ENCODE data around the gene ZNF576.
"Not testable (repeated sequence)": the region's sequence is repeated elsewhere in the genome, so short reads cannot be mapped to it uniquely, and the experiment has no call there.

The ZNF576 gene

GRCh38 chr19:43628646-43629326 lies 32.4 kb downstream of the ZNF576 start:
- no peak for DNase-seq

- no peak for DNase-seq
Observed at GRCh38 chr19:43631491-43631890, 35.1 kb downstream of the ZNF576 start.

GRCh38 chr19:43633520-43633919 lies 37.1 kb downstream of the ZNF576 start:
- DNase-seq: no peak

DNA sequence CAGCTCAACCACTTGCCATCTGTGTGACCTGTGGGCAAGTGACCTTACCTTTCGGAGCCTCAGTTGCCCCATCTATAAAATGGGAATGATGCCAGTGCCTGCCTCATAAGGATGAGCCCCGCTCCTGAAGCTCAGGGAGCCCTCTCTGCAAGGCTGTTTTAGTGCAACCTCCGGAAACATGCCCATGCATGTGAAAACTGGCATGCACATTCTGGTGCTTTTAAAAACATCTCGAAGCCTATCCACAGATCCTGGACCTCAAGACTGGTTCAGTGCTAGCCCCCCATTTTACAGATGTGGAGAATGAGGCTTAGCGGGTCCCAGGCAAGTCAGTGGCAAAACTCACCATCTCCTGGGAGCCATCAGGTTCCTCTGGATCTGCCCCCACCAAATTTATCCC lies 37.7 kb downstream of the ZNF576 start:
- DNase-seq: no peak

GRCh38 chr19:43634506-43634871 lies 38.1 kb downstream of the ZNF576 start:
- no peak for DNase-seq

- no peak for DNase-seq
Observed at GRCh38 chr19:43634872-43635560, 38.6 kb downstream of the ZNF576 start.

- not testable (repeated sequence) for DNase-seq
Observed at GRCh38 chr19:43635561-43635940, 39.2 kb downstream of the ZNF576 start.

GRCh38 chr19:43636121-43636683 lies 39.8 kb downstream of the ZNF576 start:
- DNase-seq: no peak

DNA sequence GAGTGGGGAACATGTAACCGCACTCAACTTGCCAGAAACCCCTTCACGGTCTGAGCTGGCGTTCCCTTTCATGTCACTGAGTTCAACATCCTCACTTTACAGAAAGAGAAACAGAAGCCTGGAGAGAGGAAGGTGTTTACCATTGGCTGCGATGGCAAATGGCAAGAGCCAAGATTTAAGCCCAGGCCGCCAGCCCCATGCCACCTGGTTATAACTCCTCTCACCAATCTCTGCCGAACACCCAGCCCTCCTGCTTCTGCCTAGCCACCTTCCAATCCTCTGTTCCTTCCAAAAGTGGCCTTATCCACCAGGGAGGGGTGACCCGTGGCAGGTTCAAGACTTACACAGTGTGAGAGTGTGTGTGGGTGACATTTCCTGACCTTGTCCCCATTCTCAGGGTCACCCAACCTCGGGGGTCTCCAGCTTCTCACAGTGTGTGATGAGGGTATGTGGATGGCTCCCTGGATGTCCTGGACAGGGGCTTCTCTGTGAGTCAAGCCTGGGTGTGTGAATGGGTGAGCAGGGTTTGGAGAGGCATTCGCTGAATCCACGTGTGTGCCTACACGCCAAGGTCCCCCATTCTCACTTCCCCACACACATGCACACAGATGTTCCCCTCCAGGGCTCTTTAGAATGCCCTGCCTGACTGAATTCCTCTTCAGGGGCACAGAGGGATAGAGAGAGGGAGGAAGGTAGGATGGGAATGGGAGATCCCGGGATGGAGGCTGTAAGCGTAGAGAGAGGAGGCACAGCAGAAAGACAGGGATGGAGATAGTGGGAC lies 42.0 kb downstream of the ZNF576 start:
- no peak for DNase-seq

DNA sequence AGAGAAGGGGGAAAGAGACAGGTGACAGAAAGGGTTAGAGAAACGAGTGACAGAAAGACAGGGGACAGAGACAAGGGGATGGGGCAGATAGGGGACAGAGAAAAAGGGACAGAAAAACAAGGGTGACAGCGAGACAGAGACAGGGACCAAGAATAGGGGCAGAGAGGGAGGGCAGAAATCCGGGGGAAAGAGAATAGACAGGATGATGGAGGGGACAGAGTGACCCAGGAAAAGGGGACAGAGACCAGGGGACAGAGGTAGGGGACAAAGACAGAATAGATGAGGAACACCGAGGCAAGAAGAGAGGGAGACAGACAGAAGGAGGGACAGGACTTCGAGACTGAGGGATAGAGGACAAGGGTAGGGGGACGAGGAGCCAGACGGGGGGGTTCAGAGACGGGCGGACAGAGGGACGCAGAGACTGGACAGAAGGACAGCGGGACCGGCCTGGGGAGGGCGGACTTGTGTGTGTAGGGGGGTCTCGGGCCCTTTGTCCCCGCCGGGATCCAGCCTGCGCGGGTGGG lies 42.7 kb downstream of the ZNF576 start:
- no peak for DNase-seq

DNA sequence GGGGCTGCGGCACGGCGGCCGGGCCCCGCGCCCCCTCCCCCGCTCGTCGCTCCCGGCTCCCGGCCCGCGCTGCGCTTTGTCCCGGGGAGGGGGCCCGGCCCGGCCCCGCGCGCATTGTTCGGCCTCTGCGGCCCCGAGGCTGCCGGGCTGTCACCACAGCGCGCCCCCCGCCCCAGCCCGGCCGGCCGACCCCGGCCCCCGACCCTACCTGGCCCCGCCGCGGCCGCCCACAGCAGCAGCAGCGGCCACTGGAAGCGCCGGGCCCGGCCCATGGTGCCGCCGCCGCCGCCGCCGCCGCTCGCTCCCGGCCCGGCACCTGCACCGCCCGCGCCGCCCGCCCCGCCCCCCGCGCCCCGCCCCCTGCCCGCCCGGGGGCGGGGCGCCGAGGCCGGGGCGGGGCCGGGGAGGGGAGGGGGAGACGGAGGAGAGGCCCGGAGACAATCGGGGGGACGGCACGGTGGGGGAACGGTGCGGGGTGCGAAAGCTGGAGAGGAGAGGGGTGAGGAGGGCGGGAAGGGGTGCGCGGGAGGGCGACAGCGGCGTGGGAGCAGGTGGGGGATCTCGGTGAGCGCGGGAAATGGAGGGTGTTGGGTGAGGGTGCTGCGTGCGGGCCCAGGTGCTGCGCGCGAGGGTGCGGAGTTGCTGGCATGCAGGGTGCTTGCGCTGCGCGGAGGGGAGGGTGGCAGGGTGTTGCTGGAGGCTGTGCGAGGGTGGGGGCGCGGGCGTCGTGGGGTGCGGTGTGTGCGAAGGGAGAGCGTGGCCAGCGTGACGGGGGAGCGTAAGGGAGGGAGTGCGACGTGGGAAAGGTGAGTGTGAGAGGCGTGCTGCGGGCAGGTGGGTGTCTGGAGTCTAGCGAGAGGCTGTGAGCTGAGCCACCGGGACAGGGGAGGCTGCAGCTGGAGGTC lies 43.4 kb downstream of the ZNF576 start, which contains the start of gene CADM4:
TSS of gene CADM4 (minus strand) at position 332 of the 905 bp plus-strand sequence. CDS start at position 272, 60 bp downstream.
- peak; percentile 15 for DNase-seq

- DNase-seq: no peak
Observed at GRCh38 chr19:43640424-43640757, 44.0 kb downstream of the ZNF576 start.

DNA sequence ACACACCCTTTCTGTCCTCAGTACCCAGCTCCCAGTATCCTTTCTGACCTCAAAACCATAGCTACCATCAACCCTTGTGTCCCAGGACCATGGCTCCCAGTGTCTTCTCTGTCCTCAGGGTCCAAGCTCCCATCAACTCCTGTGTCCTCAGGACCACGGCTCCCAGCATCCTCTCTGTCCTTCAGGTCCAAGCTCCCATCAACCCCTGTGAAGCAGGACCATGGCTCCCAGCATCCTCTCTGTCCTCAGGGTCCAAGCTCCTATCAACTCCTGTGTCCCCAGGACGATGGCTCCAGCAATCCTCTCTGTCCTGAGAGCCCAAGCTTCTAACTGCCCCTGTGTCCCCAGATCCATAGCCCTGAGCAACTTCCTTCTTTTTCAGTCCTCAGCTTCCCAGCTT lies 44.9 kb downstream of the ZNF576 start:
- no peak for DNase-seq

GRCh38 chr19:43642531-43642930 lies 46.1 kb downstream of the ZNF576 start:
- no peak for DNase-seq

GRCh38 chr19:43643326-43643725 lies 46.9 kb downstream of the ZNF576 start:
- no peak for DNase-seq

DNA sequence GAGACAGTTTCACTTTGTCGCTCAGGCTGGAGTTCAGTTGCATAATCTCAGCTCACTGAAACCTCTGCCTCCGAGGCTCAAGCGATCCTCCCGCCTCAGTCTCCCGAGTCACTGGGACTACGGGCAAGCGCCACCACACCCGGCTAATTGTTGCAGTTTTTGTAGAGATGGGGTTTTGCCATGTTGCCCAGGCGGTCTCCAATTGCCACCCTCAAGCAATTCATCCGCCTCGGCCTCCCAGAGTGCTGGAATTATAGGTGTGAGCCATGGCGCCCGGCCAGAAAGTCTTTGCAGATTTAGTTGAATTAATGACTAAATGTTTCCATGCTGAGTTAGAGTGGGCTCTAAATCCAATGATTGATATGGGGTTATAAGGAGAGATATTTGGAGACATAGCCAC lies 47.8 kb downstream of the ZNF576 start:
- DNase-seq: no peak

- DNase-seq: no peak
Observed at GRCh38 chr19:43648633-43649032, 52.2 kb downstream of the ZNF576 start.

DNA sequence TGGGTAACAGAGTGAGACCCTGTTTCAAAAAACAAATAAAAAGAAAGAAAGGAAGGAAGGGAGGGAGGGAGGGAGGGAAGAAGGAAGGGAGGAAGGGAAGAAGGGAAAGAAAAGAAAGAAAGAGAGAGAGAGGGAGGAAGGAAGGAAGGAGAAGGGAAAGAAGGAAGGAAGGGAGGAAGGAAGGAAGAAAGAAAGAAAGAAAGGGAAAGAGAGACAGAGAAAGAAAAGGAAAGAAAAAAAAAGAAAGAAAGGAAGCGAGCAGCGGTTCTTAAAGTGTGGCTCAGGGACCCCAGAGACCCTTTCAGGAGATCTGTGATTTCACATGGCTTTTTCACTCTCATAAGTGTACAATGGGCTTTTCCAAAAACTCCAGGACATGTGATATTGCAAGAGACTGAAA lies 53.1 kb downstream of the ZNF576 start:
- no peak for DNase-seq

GRCh38 chr19:43650276-43650675 lies 53.9 kb downstream of the ZNF576 start:
- DNase-seq: not testable (repeated sequence)
